ENCODE data around the gene TAOK2. TPM values are rescaled to one million over a fixed set of nuclear protein-coding genes. Genes with fewer than 3 reads are reported as not detected.
A peak's percentile ranks its signal among the peaks of the same experiment; 100 is the strongest.

TAOK2 gene
- total and polyA plus RNA-seq, 2 of the 13 experiments (the other 11 are each of a cell fraction or from before 2014, with no cell fraction given), result 17.4 to 43.2 TPM

DNA sequence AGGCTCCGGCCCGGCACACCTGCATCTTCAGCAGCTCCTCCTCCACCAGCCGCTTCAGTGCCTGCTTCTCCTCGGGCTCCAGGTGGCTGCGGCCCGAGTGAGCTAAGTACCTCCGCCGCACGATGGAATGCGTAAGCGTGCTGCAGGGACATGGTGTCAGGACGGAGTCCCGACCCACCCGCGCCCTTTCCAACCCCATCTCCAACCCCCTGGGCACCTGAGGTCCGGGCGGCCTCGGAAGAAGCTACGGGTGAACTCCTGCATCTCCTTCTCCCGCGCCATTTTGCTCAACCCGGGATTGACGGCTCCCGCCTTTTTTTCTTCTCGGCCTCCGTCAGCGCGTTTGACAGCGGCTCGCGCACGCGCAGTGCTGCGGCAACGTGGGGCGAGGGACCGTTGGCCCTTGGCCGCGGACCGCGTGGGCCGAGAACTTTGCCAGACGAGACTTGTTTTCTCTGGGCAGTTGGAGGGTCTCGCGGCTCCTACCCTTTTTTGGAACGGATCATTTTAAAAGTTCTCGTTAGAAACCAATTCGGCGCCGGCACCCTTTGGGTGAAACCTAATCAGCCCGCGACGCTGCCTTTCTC lies 21.7 kb downstream of the TAOK2 start, which contains the start of gene HIRIP3 (continued):
- TF ChIP-seq, protein P1, sequence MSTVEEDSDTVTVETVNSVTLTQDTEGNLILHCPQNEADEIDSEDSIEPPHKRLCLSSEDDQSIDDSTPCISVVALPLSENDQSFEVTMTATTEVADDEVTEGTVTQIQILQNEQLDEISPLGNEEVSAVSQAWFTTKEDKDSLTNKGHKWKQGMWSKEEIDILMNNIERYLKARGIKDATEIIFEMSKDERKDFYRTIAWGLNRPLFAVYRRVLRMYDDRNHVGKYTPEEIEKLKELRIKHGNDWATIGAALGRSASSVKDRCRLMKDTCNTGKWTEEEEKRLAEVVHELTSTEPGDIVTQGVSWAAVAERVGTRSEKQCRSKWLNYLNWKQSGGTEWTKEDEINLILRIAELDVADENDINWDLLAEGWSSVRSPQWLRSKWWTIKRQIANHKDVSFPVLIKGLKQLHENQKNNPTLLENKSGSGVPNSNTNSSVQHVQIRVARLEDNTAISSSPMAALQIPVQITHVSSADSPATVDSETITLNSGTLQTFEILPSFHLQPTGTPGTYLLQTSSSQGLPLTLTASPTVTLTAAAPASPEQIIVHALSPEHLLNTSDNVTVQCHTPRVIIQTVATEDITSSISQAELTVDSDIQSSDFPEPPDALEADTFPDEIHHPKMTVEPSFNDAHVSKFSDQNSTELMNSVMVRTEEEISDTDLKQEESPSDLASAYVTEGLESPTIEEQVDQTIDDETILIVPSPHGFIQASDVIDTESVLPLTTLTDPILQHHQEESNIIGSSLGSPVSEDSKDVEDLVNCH (CRISPR knock-in tag; IDR thresholded peaks at IDR 0.05), result no peak
- no peak for TF ChIP-seq ZBTB33 (CRISPR knock-in tag; IDR thresholded peaks at IDR 0.05)
- no peak for TF ChIP-seq NAIF1 (CRISPR knock-in tag; IDR thresholded peaks at IDR 0.05; ENCODE audit: borderline replicate concordance)
- no peak for TF ChIP-seq ELF3 (CRISPR knock-in tag; IDR thresholded peaks at IDR 0.05)
- peak; percentile 78; the same call in 1 of the 2 replicates for TF ChIP-seq NFE2L1 (CRISPR knock-in tag; IDR thresholded peaks at IDR 0.05; ENCODE audit: borderline replicate concordance)
- TF ChIP-seq ZFYVE20 (CRISPR knock-in tag; IDR thresholded peaks at IDR 0.05; ENCODE audit: borderline replicate concordance, low read depth), result no peak
- peak; percentile 67 for TF ChIP-seq ZNF274 (CRISPR knock-in tag; IDR thresholded peaks at IDR 0.05)
- no peak for TF ChIP-seq ZNF792 (CRISPR knock-in tag; IDR thresholded peaks at IDR 0.05)
- no peak for TF ChIP-seq ZNF501 (CRISPR knock-in tag; IDR thresholded peaks at IDR 0.05)
- no peak for TF ChIP-seq TCF12 (IDR thresholded peaks at IDR 0.05)
- TF ChIP-seq TCF12 (CRISPR knock-in tag; IDR thresholded peaks at IDR 0.05), result peak; percentile 52
- no peak for TF ChIP-seq HIC2 (CRISPR knock-in tag; IDR thresholded peaks at IDR 0.05; ENCODE audit: low read depth)
- TF ChIP-seq CREB3 (CRISPR knock-in tag; IDR thresholded peaks at IDR 0.05), result no peak
- no peak for TF ChIP-seq NONO (IDR thresholded peaks at IDR 0.05)
- peak; percentile 59 for TF ChIP-seq NONO (CRISPR knock-in tag; conservative IDR thresholded peaks at IDR 0.05)
- no peak for TF ChIP-seq ZNF33A (CRISPR knock-in tag; IDR thresholded peaks at IDR 0.05; ENCODE audit: borderline replicate concordance)
- 0 out of 2 replicates have a peak, but pooled peaks have one; percentile 47 for TF ChIP-seq JUND (CRISPR knock-in tag; IDR thresholded peaks at IDR 0.05)
- no peak for TF ChIP-seq ZBTB25 (CRISPR knock-in tag; IDR thresholded peaks at IDR 0.05)
- TF ChIP-seq RCOR2 (CRISPR knock-in tag; IDR thresholded peaks at IDR 0.05), result 0 out of 2 replicates have a peak, but pooled peaks have one; percentile 7
- peak; percentile 53; the same call in 1 of the 2 replicates for TF ChIP-seq E2F5 (CRISPR knock-in tag; conservative IDR thresholded peaks at IDR 0.05)
- no peak for TF ChIP-seq SOX13 (IDR thresholded peaks at IDR 0.05)
- TF ChIP-seq SOX13 (CRISPR knock-in tag; conservative IDR thresholded peaks at IDR 0.05 in 1 of 2, IDR thresholded peaks at IDR 0.05 in 1 of 2), result no peak

Data from HepG2 (cell line).